Measurements from ENCODE around the gene RNASEH2A.

- no peak for TF ChIP-seq FOXJ3 (CRISPR knock-in tag; IDR thresholded peaks at IDR 0.05)
- TF ChIP-seq CTCF (IDR thresholded peaks at IDR 0.05) = no peak; the same call in 1 of the 2 replicates
- TF ChIP-seq YY1 (IDR thresholded peaks at IDR 0.05; ENCODE audit: low read depth) = no peak; the same call in 1 of the 2 replicates
- TF ChIP-seq RXRA (IDR thresholded peaks at IDR 0.05; ENCODE audit: borderline replicate concordance, low read depth) = no peak
- peak; percentile 97 for TF ChIP-seq POLR2AphosphoS5 (IDR thresholded peaks at IDR 0.05; ENCODE audit: low read depth, low read length)
- no peak for TF ChIP-seq TEAD4 (IDR thresholded peaks at IDR 0.05; ENCODE audit: borderline replicate concordance, insufficient read depth)
- no peak for TF ChIP-seq GATA2 (CRISPR knock-in tag; IDR thresholded peaks at IDR 0.05)
- TF ChIP-seq USF2 (IDR thresholded peaks at IDR 0.05; ENCODE audit: borderline replicate concordance, low read depth, low read length) = no peak
- peak; percentile 74; the same call in 1 of the 2 replicates for TF ChIP-seq TAF1 (IDR thresholded peaks at IDR 0.05; ENCODE audit: borderline replicate concordance, low read depth, low read length)
- no peak for TF ChIP-seq EZH2phosphoT487 (IDR thresholded peaks at IDR 0.05; ENCODE audit: borderline replicate concordance, low read depth)
Measured at GRCh38 chr19:12801466-12802266, 4.7 kb upstream of the RNASEH2A start, which contains the start of the genes PRDX2 and THSD8.

Data from SK-N-SH (cell line).